Measurements from ENCODE around the gene UQCC5.
A peak's percentile ranks its signal among the peaks of the same experiment; 100 is the strongest.

Gene UQCC5

DNA sequence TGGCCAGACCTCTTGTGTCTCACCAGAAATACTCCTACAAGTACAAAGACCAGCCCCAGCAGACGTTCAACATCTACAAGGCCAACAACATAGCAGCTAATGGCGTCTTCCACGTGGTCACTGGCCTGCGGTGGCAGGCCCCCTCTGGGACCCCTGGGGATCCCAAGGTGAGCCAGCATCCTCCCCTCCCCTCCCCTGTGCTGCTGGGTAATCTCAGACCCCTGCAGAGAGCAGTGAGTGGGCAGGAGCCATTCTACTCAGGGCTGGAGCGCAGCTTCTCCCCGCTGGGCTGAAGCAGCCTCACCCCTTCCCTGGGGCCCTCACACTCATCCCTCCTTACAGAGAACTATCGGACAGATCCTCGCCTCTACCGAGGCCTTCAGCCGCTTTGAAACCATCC lies 31.4 kb upstream of the UQCC5 start:
- no peak for DNase-seq (ENCODE audit: low read depth)

DNA sequence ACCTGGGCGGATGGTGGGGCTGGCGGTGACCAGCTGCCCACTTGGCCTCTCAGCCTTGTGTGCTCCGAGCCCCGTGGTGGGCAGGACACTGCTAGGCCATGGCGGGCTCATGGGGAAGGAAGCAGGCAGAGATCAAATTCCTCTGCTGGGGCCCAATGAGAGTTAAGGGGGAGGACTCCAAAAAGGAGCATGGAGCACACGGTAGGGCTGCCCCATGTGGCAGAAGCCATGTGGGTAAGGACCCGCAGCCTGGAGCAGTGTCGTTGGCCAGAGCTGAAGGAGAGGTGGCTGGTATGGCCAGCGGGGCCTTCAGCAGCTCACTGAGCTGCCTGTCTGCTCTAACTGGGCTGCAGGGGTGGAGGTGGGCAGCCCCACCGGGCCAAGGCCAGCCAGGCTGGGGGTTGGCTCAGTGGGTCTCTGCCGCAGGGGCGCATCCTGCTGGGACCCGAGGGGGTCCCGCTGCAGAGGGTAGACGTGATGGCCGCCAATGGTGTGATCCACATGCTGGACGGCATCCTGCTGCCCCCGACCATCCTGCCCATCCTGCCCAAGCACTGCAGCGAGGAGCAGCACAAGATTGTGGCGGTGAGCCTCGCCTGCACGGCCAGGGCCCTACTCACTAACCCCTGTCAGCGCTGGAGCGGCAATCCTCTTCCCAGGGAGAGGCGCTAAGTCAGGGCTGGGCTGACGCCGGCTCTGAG lies 30.0 kb upstream of the UQCC5 start:
- DNase-seq (ENCODE audit: low read depth) = no peak

DNA sequence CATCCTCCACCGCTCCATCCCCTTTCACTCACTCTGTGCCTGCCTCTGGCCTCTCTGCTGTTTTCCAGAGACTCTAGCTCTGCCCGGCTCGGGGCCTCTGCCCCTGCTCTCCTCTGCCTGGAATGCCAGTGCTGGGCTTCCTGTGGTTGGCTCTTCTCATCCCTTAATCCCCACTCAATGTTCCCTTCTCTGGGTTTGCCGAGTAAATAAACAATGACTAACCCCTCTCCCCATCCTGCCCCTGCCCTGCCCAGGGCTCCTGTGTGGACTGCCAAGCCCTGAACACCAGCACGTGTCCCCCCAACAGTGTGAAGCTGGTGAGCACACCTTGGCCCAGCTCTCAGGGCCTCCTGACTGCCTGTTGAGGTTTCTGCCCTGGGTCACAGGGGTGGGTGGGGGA lies 29.0 kb upstream of the UQCC5 start:
- peak; percentile 39 for DNase-seq (ENCODE audit: low read depth)

DNA sequence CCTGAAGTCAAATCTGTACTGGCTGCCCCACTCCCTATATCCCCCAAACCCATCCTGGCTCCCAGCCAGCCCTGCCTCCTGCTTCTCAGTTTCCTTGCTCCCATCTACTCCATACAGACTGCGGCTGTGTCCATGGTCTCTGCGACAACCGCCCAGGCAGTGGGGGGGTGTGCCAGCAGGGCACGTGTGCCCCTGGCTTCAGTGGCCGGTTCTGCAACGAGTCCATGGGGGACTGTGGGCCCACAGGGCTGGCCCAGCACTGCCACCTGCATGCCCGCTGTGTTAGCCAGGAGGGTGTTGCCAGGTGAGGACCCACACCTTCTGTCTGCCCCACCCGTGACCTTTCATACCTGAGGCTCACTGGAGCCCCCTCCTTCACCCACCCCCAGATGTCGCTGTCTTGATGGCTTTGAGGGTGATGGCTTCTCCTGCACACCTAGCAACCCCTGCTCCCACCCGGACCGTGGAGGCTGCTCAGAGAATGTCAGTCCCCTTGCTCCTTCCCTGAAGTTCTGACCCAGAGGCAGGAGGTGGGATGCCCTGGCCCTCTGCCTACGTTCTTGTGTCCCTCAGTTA lies 26.6 kb upstream of the UQCC5 start:
- DNase-seq (ENCODE audit: low read depth) = no peak

DNA sequence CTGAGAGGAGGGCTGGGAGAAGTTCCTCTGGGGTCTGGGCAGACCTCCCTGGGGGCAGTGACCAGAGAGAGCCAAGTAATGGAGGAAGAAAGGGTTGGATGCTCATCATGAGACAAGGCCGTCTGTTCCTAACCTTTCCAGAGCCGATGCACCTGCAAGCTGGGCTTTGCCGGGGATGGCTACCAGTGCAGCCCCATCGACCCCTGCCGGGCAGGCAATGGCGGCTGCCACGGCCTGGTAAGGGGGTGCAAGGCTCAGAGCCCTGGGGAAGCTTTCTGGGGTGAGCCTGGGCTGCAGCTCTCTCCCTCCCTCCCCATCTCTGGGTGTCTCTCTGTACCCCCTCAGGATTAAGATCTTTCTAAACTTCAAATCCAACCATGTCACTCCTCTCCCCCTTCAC lies 24.9 kb upstream of the UQCC5 start:
- DNase-seq (ENCODE audit: low read depth) = no peak

DNA sequence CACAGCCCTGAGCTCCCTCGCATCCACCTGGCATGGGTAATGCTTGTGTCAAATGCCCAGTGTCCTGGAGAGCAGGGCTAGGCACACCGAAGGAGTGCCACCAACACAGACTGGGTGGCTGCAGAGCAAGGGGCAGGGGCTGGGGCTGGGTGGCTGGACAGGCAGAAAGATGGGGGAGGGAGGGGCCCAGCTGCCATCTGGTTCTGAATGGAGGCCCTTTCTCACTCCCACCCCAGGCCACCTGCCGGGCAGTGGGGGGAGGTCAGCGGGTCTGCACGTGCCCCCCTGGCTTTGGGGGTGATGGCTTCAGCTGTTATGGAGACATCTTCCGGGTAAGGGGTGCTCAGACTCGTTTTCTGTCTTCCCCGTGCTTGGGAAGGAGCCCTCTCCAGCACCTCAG lies 24.3 kb upstream of the UQCC5 start:
- no peak for DNase-seq (ENCODE audit: low read depth)

DNA sequence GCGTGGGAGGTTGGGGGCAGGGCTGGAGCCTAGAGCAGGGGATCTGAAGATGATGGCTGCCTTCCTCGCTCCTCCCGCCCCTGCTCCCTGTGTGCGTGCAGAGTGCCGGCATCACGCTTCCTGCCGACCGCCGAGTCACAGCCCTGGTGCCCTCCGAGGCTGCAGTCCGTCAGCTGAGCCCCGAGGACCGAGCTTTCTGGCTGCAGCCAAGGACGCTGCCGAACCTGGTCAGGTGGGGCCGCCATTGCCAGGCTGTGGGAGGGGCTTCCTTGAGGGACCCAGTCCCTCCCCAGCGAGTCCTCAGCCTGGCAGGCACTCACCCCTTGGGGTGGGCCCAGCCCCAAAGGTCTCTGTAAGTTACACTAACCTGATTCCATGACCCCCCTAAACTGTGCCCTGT lies 23.7 kb upstream of the UQCC5 start:
- no peak for DNase-seq (ENCODE audit: low read depth)

DNA sequence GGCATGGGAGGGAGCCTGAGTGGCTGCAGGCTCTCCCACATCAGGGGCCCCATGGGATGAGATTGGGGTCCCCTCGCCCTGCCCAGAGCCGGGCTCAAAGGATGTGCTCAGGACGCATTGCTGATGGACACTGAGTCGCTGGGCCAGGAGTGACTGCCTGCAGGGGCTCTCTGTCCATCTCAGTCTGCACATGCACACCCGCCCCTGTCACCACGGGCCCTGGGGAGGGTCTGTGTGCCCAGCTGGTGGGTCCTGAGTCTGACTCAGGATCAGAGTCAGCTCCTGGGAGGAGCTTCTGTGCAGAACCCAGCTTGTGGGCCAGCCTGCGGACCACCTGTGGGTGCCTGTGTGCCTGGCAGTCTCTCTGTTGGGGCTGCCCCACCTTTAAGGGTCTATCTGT lies 23.1 kb upstream of the UQCC5 start:
- no peak for DNase-seq (ENCODE audit: low read depth)

DNA sequence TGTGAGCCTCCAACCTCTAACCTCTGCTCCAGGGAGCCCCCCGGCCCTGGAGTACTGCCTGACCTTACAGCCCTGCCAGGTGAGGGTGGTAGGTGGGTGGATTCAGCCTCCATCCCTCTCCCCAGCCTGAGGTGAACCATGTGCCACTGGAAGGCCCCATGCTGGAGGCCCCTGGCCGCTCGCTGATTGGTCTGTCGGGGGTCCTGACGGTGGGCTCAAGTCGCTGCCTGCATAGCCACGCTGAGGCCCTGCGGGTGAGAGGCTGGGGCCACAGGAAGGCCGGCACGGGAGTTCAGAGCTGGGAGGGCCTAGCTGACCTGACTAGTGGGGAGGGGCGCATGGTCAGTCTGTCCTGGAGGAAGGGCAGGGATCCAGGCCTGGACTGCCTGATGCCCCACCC lies 21.8 kb upstream of the UQCC5 start:
- DNase-seq (ENCODE audit: low read depth) = no peak

DNA sequence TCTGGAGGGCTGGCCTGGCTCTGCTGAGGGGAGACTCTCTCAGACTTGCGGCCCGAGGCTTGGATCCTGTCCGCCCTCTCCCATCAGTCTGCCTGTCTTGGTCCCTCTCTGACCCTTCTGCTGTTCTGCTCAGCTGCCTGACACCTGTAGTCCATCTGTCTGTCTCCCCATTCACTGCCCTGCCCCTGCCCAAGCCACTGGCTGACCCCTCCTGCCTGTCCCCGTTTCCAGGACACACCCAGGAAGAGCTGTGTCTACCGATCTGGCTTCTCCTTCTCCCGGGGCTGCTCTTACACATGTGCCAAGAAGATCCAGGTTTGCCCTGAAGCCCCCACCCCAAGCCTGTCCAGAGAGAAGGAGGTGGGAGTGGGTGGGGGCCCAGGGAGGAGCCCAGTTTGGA lies 21.2 kb upstream of the UQCC5 start:
- DNase-seq (ENCODE audit: low read depth) = no peak

DNA sequence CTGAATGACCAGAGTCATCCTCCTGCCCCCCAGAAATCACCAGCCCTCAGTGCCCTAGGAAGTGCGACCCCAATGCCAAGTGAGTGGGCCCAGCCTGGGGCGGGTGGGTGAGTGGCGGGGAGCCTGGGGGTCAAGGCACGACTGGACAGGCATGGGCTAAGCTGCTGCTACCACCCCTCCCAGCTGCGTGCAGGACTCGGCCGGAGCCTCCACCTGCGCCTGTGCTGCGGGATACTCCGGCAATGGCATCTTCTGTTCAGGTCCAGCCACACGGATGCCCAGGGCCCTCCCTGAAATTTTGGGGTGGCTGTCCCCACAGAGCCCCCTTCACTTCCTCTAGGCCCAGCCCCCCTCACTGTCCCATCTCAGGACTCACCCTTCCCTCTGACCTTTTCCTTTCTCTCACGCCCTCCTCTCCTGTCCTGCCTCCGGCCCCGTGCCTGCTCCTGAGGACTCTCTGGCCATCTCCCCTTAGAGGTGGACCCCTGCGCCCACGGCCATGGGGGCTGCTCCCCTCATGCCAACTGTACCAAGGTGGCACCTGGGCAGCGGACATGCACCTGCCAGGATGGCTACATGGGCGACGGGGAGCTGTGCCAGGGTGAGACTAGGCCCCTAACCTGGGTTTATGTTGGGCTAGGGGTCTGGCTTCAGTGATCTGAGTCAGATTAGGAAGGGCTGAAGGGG lies 19.8 kb upstream of the UQCC5 start:
- no peak for DNase-seq (ENCODE audit: low read depth)

DNA sequence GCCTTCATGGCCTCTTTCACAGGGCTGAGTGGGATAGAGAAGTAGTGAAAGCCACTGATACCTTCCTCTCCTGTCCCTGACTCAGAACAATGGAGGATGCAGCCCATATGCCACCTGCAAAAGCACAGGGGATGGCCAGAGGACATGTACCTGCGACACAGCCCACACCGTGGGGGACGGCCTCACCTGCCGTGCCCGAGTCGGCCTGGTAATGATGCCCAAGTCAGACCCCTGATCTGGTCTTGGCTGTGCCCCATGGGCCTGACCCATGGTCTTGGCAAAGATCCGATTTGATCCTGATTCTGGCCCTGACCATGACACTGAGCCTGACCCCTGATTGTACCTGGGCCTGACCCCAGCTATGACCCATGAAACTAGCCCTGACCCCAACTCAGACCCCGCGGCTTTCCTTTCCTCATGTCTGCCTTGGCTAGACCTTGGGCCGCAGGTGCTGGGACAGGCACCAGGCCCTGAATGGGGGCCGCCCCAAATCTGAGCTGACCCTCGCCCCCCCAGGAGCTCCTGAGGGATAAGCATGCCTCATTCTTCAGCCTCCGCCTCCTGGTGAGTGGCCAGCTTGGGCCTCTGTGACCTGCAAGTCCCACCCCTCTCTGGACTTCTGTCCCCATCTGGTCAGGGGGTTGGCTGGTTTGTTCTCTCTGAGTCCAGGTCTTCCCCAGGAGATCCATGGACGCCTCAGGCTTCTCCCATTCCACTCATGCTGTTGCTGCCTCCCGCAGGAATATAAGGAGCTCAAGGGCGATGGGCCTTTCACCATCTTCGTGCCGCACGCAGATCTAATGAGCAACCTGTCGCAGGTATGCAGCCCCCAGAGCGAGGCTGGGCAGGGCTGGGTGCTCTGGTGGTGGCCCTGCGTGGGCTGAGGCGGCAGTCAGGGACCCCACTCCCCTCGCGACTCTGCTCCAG lies 18.3 kb upstream of the UQCC5 start:
- no peak for DNase-seq (ENCODE audit: low read depth)

DNA sequence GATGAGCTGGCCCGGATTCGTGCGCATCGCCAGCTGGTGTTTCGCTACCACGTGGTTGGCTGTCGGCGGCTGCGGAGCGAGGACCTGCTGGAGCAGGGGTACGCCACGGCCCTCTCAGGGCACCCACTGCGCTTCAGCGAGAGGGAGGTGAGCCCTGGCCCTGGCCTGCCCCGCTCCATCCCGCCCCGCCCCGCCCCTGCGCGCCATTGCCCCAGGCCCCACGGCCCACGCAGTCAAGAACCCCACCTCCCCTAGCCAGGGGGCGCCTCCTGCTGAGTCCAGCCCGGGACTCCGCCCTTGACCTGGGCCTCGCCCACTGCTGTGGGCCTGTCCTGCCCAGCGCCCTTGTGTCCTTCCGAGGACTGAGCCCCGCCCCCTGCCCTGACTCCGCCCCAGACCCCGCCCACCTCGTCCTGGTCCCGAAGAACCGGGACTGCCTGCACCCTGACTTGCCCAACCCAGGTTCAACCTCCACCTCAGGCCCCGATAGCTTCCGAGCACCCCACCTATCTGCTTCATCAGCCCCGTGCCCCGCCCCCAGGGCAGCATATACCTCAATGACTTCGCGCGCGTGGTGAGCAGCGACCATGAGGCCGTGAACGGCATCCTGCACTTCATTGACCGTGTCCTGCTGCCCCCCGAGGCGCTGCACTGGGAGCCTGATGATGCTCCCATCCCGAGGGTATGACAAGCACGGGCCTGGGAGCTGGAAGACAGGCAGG lies 17.5 kb upstream of the UQCC5 start:
- no peak for DNase-seq (ENCODE audit: low read depth)

DNA sequence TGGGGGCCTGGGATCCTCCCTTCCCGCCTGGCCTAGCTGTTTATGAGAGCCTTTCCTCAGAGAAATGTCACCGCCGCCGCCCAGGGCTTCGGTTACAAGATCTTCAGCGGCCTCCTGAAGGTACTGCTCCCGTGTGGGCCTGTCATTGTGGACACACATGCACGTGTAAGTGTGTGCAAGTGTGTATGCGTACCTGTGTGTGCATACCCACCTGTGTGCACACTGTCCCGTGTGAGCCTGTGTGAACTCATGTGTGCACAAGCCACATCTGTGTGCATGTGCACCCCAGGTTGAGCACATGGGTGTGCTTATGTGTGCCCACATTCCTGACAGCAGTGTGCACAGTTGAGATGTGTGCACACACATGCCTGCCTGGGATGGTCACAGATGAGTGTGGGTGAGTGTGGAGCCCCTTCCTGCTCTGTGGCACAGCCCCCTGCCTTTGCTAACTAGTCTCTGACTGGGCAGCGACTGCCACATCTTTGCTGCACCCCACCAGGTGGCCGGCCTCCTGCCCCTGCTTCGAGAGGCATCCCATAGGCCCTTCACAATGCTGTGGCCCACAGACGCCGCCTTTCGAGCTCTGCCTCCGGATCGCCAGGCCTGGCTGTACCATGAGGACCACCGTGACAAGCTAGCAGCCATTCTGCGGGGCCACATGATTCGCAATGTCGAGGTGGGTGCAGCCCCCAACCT lies 16.8 kb upstream of the UQCC5 start:
- DNase-seq (ENCODE audit: low read depth) = no peak

DNA sequence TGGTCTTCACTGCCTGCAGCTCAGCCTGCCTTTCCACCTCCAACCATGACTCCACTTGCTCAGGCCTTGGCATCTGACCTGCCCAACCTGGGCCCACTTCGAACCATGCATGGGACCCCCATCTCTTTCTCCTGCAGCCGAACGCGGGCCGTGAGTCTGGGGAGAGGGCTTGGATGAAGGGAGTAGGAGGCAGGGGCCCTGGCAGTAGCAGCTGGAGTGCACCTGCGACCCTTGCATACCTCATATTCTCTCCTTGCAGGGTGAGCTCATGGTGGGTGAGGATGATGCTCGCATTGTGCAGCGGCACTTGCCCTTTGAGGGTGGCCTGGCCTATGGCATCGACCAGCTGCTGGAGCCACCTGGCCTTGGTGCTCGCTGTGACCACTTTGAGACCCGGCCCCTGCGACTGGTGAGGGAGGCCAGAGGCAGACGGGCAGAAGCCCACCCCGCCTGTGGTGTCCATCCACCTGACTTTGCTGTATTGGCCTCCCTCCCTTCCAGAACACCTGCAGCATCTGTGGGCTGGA lies 16.2 kb upstream of the UQCC5 start:
- no peak for DNase-seq (ENCODE audit: low read depth)

DNA sequence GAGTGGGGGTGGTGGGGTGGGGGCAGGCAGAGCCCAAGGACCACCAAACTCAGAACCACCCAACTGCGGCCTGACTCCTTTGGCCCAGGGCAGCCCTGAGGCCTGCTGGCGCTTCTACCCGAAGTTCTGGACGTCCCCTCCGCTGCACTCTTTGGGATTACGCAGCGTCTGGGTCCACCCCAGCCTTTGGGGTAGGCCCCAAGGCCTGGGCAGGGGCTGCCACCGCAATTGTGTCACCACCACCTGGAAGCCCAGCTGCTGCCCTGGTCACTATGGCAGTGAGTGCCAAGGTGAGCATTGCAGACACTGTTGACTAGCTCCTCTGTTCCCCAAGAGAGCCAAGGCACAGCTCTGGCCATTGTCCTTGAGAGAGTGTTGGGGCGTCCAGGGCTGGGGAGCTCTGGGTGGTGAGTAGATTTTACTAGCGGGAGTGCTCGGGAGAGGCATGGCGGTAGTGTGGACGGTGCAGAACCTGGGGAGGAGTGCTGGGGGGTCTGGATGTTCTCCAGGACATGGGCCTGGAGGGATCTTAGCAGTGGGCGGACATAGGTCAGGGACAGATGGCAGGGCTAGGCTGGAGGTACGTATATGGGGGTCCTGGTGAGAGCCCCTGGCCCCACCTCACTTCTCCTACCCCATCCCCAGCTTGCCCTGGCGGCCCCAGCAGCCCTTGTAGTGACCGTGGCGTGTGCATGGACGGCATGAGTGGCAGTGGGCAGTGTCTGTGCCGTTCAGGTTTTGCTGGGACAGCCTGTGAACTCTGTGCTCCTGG lies 15.5 kb upstream of the UQCC5 start:
- DNase-seq (ENCODE audit: low read depth) = no peak

DNA sequence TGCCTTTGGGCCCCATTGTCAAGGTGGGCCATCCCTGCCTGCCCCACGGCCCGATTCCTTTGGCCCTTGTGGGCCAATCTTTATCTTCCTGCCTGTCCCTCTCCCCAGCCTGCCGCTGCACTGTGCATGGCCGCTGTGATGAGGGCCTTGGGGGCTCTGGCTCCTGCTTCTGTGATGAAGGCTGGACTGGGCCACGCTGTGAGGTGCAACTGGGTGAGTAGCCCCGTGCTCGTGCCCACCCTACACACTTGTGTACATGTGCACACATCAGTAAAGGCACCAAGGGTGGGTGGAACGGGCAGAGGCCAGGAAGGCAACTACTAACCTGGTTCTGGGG lies 14.9 kb upstream of the UQCC5 start:
- DNase-seq (ENCODE audit: low read depth) = no peak

DNA sequence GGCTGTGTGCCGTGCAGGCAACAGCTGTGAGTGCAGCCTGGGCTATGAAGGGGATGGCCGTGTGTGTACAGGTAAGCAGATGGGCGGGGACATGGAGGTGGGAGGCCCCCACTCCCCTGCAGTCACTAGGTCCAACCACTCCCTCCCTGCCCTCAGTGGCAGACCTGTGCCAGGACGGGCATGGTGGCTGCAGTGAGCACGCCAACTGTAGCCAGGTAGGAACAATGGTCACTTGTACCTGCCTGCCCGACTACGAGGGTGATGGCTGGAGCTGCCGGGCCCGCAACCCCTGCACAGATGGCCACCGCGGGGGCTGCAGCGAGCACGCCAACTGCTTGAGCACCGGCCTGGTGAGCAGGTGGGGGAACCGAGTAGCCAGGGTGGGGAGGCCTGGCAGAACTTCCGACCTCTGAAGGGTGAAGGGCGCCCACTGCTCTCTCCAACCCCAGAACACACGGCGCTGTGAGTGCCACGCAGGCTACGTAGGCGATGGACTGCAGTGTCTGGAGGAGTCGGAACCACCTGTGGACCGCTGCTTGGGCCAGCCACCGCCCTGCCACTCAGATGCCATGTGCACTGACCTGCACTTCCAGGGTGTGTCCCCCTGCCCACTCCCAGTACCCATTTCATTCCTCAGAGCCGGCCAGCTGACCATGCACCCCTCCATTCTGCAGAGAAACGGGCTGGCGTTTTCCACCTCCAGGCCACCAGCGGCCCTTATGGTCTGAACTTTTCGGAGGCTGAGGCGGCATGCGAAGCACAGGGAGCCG lies 14.3 kb upstream of the UQCC5 start:
- DNase-seq (ENCODE audit: low read depth) = no peak

DNA sequence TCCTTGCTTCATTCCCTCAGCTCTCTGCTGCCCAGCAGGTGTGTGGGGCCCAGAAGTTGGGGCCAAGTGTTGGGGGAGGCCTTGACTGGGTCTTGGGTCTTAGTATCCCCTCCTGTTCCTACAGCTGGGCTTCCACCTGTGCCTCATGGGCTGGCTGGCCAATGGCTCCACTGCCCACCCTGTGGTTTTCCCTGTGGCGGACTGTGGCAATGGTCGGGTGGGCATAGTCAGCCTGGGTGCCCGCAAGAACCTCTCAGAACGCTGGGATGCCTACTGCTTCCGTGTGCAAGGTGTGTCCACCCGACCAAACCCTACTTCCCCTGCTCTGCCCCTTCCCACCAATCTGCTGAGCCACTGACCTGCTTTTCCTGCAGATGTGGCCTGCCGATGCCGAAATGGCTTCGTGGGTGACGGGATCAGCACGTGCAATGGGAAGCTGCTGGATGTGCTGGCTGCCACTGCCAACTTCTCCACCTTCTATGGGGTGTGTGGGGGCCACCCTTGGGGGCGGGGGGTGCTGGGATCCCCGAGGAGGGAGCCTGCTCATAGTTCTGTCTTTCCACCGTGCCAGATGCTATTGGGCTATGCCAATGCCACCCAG lies 13.7 kb upstream of the UQCC5 start:
- DNase-seq (ENCODE audit: low read depth) = no peak

Measured in fibroblast of the conjunctiva (primary cell).